OCI-LY7 (cell line): ENCODE measurements around the gene ARHGAP35. TPM values are rescaled to one million over a fixed set of nuclear protein-coding genes. Genes with fewer than 3 reads are reported as not detected.
A peak's percentile ranks its signal among the peaks of the same experiment; 100 is the strongest.

Source experiments
- BruUV-seq: library from RNA; stranded (reverse); fragments of 400-500 nt; replicated peaks from 2 replicates; lab custom pipeline; 2021; lab: Mats Ljungman, UMichigan
- CTCF ChIA-PET: fragments of 300-600 bp; sonication (Branson Sonifier 250); formaldehyde crosslinking; loops from one replicate; lab custom pipeline; 2022; ENCODE audit warnings: antibody characterized with exemption; ENCODE audit not compliant: unreplicated experiment; lab: Charles Lee
- POLR2A ChIA-PET: fragments of 300-600 bp; sonication (Branson Sonifier 250); formaldehyde crosslinking; loops from one replicate; lab custom pipeline; 2022; ENCODE audit warnings: antibody characterized with exemption; lab: Charles Lee
- DNase-seq: peaks from one replicate; pipeline ENCODE4 v3.0.0-alpha.2; 2015; ENCODE audit warnings: low spot score
- H2AFZ ChIP-seq: fragments of 200-600 bp; sonication (generic), shearing (Covaris generic); 2 replicates; pipeline ENCODE4 v1.6.1; 2014; ENCODE audit warnings: mild to moderate bottlenecking, antibody characterized with exemption, low read length, moderate library complexity
- H3K27ac ChIP-seq: fragments of 200-600 bp; sonication (generic); 2 replicates; pipeline ENCODE4 v1.5.1; 2014; ENCODE audit warnings: mixed run types, low read depth, mild to moderate bottlenecking, moderate library complexity, low read length, inconsistent platforms; ENCODE audit not compliant: poor library complexity, severe bottlenecking
- H3K36me3 ChIP-seq: fragments of 200-600 bp; sonication (generic); 2 replicates; pipeline ENCODE4 v1.6.1; 2014; ENCODE audit warnings: mild to moderate bottlenecking, antibody characterized with exemption, low read length, moderate library complexity, mixed read lengths; ENCODE audit not compliant: insufficient read depth
- H3K4me1 ChIP-seq: fragments of 200-600 bp; sonication (generic); 2 replicates; pipeline ENCODE4 v1.5.1; 2014; ENCODE audit warnings: mild to moderate bottlenecking, low read length; ENCODE audit not compliant: insufficient read depth, poor library complexity, severe bottlenecking
- H3K4me2 ChIP-seq: fragments of 200-600 bp; sonication (generic); 2 replicates; pipeline ENCODE4 v1.6.1; 2014; ENCODE audit warnings: mild to moderate bottlenecking, low read length
- H3K4me3 ChIP-seq: fragments of 200-600 bp; sonication (generic); 2 replicates; pipeline ENCODE4 v1.5.1; 2014; ENCODE audit warnings: mild to moderate bottlenecking, low read depth, low read length; ENCODE audit not compliant: poor library complexity, severe bottlenecking
- H3K79me2 ChIP-seq: fragments of 200-600 bp; sonication (generic); 2 replicates; pipeline ENCODE4 v1.6.1; 2016; ENCODE audit warnings: low read depth, mild to moderate bottlenecking, low read length, moderate library complexity, mixed read lengths; ENCODE audit not compliant: insufficient read depth
- H3K9me2 ChIP-seq: fragments of 200-600 bp; sonication (generic); 2 replicates; pipeline ENCODE4 v1.6.1; 2016; ENCODE audit warnings: mild to moderate bottlenecking, low read length, mixed read lengths; ENCODE audit not compliant: insufficient read depth
- H3K9me3 ChIP-seq: fragments of 200-600 bp; sonication (generic); 2 replicates; pipeline ENCODE4 v1.6.1; 2014; ENCODE audit warnings: mild to moderate bottlenecking, mixed run types, low read length, mixed read lengths
- H4K20me1 ChIP-seq: fragments of 200-600 bp; sonication (generic); 2 replicates; pipeline ENCODE4 v1.6.1; 2014; ENCODE audit warnings: mild to moderate bottlenecking, antibody characterized with exemption, low read length, moderate library complexity, mixed read lengths; ENCODE audit not compliant: insufficient read depth
- EZH2phosphoT487 ChIP-seq: fragments of 200-600 bp; sonication (generic); IDR thresholded peaks from 2 replicates; pipeline ENCODE4 v1.6.1; 2018; ENCODE audit warnings: low read depth, borderline replicate concordance, mild to moderate bottlenecking, mixed run types, antibody characterized with exemption, low read length, moderate library complexity, mixed read lengths
- intact Hi-C: fragments of 100-400 bp; cut with micrococcal nuclease; formaldehyde crosslinking; loops from one replicate; pipeline ENCODE4 v1.10.0; 2022; ENCODE audit not compliant: unreplicated experiment
- total RNA-seq, 2 experiments: library from RNA; depleted of rRNA in 1 of 2; stranded (reverse); fragments of >200 nt in 1 of 2; shearing (Covaris generic) in 1 of 2; gene quantifications; 2 replicates each; pipeline ENCODE4 v1.2.3, GENCODE V29; 2014 to 2022
- TF ChIP-seq, protein P1 (sequence below): fragments of 200-600 bp; sonication (generic); conservative IDR thresholded peaks from 2 replicates; pipeline ENCODE4 v1.5.1; 2014; ENCODE audit warnings: mild to moderate bottlenecking, antibody characterized with exemption, low read length, moderate library complexity, mixed read lengths

Gene ARHGAP35
- total RNA-seq, 2 experiments from 2014 or later = 26.5 to 42.2 TPM

DNA sequence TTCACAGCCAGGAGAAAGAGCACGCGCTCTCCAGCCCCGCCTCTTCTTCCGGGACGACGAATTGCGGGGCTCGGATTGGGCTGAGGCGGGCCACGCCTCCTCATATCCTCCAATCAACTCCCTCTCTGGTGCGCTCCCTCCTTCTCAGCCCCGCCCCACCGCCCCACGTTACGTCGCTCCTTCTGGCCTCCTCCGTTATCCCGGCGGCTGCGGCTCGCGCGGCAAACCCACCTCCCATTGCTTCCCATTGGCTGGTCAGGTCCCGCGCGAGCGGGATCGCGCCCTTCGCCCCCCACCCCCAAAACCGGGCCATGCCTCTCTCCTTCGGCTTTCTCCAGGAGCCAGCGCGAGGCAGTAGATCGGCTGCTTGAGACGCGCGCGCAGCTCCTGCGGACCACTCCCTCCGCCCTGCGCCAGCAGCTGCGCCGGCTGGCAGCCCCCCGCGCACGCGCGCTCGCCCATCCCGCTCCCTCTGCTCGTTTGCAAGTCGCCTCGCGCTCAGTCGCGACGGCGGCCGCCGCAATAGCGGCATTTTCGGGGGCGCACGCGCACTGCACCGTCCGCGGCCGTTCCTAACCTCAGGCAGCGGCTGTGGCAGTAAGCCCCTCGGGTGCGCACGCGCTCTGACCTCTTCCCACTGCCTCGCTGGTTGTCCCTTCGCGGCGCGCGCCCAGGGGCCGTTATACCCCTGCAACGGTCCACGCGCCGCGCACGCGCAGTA, 512 bp upstream of the ARHGAP35 start:
- H3K4me2 ChIP-seq = peak overlapping the region; percentile 86
- POLR2A ChIA-PET = interaction anchor here (0.6 to 0.9 kb wide), 4 partner anchors 16 to 248 kb away, joined by 3 to 5 read pairs (median 3); no protein-coding TSS in a partner anchor
- H3K79me2 ChIP-seq = peaks cover 49% of the 10 kb centered on the region
- peaks cover 24% of the 10 kb centered on the region for H3K36me3 ChIP-seq
- DNase-seq = peak; percentile 98
- intact Hi-C loops = no loop called here
- H4K20me1 ChIP-seq = peaks cover 24% of the 10 kb centered on the region
- no TSS peak for BruUV-seq
- peak overlapping the region; percentile 96 for H3K27ac ChIP-seq
- TF ChIP-seq EZH2phosphoT487 = no peak
- TF ChIP-seq, protein P1, sequence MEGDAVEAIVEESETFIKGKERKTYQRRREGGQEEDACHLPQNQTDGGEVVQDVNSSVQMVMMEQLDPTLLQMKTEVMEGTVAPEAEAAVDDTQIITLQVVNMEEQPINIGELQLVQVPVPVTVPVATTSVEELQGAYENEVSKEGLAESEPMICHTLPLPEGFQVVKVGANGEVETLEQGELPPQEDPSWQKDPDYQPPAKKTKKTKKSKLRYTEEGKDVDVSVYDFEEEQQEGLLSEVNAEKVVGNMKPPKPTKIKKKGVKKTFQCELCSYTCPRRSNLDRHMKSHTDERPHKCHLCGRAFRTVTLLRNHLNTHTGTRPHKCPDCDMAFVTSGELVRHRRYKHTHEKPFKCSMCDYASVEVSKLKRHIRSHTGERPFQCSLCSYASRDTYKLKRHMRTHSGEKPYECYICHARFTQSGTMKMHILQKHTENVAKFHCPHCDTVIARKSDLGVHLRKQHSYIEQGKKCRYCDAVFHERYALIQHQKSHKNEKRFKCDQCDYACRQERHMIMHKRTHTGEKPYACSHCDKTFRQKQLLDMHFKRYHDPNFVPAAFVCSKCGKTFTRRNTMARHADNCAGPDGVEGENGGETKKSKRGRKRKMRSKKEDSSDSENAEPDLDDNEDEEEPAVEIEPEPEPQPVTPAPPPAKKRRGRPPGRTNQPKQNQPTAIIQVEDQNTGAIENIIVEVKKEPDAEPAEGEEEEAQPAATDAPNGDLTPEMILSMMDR = no peak
- CTCF ChIA-PET = no interaction called here
- H3K9me2 ChIP-seq = no peaks in the 10 kb centered on the region
- peak overlapping the region; percentile 32; the same call in 1 of the 2 replicates for H2AFZ ChIP-seq
- H3K4me1 ChIP-seq = peaks cover 47% of the 10 kb centered on the region
- no peaks in the 10 kb centered on the region for H3K9me3 ChIP-seq
- peak overlapping the region; percentile 87 for H3K4me3 ChIP-seq

DNA sequence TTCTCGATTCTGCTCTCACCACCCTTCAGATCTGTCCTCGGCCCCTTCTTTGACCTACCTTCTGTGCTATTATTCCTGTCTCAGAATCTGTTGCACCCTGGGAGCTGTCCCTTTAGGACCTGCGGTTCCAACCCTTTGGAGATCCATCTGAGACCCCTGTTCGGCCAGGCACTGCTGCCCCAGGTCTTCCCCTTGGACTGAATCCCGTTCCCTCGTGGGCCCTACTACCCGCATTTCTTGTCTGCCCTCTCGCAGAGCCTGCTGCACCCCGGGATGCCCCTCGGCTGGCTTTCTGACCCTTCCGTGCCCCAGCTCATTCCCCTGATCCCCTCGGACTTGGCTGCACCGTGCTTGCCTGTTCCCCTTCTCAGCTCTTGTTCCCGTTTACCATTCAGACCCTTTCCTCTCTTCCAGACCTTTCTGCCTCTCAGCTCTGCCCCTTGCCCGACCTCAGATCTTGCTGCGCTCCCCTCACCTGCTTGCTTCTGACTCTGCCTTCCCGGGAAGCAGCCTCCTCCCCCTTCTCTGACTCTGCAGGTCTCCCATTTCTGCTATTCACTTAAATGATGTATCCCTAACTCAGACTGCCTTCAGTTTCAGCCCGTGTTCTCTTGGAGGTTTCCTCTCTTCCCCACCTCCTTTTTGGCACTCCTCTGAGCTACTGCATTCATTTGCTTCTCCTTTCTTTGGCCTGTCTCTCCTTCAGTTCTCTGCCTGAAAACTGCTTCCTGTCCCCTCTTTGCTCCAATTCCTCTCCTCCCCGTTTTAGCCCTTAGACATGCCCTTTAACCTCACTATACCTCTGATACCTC, 1.1 kb downstream of the ARHGAP35 start:
- no peak for TF ChIP-seq EZH2phosphoT487
- TF ChIP-seq, protein P1 = no peak
- no peak overlapping the region for H2AFZ ChIP-seq
- peaks cover 45% of the 10 kb centered on the region for H3K4me1 ChIP-seq
- no peaks in the 10 kb centered on the region for H3K9me3 ChIP-seq
- ChIA-PET POLR2A (interaction anchor here (0.6 to 1.0 kb wide), 5 partner anchors 12 to 130 kb away, joined by 3 to 8 read pairs (median 3); no protein-coding TSS in a partner anchor), CTCF (interaction anchor here (0.5 to 1.3 kb wide), 2 partner anchors 22 to 169 kb away, joined by 3 read pairs; no protein-coding TSS in a partner anchor)
- H4K20me1 ChIP-seq = peaks cover 33% of the 10 kb centered on the region
- H3K9me2 ChIP-seq = no peaks in the 10 kb centered on the region
- peaks cover 36% of the 10 kb centered on the region for H3K36me3 ChIP-seq
- BruUV-seq = no TSS peak
- intact Hi-C loops = loop anchor here (2.0 kb wide), 1 partner anchor 35 kb away; no protein-coding TSS in a partner anchor
- H3K4me3 ChIP-seq = peak overlapping the region; percentile 87
- peak; percentile 30 for DNase-seq
- H3K27ac ChIP-seq = peak overlapping the region; percentile 96
- H3K4me2 ChIP-seq = peak overlapping the region; percentile 80
- peaks cover 65% of the 10 kb centered on the region for H3K79me2 ChIP-seq
